Measurements from ENCODE around the gene KRT15.

The KRT15 gene

DNA sequence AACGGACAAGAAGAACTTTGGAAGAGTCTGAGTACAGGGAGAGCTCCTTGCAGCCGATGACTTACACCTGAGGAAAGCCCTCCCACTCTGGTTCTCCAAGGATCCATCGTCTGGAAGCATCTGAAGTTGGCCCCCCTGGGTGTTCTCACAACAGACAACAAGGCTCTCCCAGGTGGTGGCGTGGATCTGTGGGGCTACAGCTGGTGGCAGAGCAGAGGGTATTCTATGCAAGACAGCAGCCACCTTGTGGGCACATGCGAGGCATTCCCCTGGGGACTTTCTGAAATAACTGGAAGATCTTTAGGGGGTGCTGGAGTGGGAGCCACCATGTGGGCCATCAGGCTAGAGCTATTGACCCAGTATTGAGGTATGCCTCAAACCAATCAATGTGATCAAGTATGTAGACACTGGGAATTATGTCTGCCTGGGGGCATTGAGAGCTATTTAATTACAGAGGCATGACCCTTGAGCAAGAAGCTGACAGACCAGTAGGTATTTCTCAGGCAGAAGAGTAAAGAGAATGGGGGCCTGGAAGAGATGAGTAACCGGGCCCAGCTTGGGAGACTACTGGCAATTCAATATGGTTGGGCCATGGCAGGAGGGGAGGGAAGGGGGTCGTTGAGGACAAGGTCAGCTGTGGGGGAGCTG, 16.3 kb upstream of the KRT15 start:
- no peak overlapping the region for H3K4me2 ChIP-seq (ENCODE audit: low read depth, low read length, poor library complexity, severe bottlenecking)
- no peaks in the 10 kb centered on the region for H3K79me2 ChIP-seq (ENCODE audit: insufficient read depth, low read length)
- H4K20me1 ChIP-seq (ENCODE audit: insufficient read depth, low read length, poor library complexity, severe bottlenecking): no peaks in the 10 kb centered on the region
- H3K9me2 ChIP-seq (replicated peaks; ENCODE audit: low read depth, low read length): no peaks in the 10 kb centered on the region
- no peaks in the 10 kb centered on the region for H3K9me3 ChIP-seq (ENCODE audit: insufficient read depth, low read depth, low read length)
- TF ChIP-seq, protein P1, sequence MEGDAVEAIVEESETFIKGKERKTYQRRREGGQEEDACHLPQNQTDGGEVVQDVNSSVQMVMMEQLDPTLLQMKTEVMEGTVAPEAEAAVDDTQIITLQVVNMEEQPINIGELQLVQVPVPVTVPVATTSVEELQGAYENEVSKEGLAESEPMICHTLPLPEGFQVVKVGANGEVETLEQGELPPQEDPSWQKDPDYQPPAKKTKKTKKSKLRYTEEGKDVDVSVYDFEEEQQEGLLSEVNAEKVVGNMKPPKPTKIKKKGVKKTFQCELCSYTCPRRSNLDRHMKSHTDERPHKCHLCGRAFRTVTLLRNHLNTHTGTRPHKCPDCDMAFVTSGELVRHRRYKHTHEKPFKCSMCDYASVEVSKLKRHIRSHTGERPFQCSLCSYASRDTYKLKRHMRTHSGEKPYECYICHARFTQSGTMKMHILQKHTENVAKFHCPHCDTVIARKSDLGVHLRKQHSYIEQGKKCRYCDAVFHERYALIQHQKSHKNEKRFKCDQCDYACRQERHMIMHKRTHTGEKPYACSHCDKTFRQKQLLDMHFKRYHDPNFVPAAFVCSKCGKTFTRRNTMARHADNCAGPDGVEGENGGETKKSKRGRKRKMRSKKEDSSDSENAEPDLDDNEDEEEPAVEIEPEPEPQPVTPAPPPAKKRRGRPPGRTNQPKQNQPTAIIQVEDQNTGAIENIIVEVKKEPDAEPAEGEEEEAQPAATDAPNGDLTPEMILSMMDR (conservative IDR thresholded peaks at IDR 0.05; ENCODE audit: low read length): no peak
- no peak for TF ChIP-seq EZH2phosphoT487 (IDR thresholded peaks at IDR 0.05; ENCODE audit: borderline replicate concordance)
- no peaks in the 10 kb centered on the region for H3F3A ChIP-seq (ENCODE audit: low read depth)
- no peak overlapping the region for H2AFZ ChIP-seq (ENCODE audit: low read length)
- no peak overlapping the region for H3K9ac ChIP-seq (ENCODE audit: low read depth, low read length, poor library complexity, severe bottlenecking)
- H3K27me3 ChIP-seq (ENCODE audit: insufficient read depth, low read length, poor library complexity, severe bottlenecking): no peaks in the 10 kb centered on the region
- H3K36me3 ChIP-seq (ENCODE audit: insufficient read depth, low read length): no peaks in the 10 kb centered on the region
- no peak overlapping the region for H3K4me3 ChIP-seq (ENCODE audit: low read length, poor library complexity, severe bottlenecking)
- no peaks in the 10 kb centered on the region for H3K4me1 ChIP-seq (ENCODE audit: insufficient read depth, low read length, poor library complexity, severe bottlenecking)

DNA sequence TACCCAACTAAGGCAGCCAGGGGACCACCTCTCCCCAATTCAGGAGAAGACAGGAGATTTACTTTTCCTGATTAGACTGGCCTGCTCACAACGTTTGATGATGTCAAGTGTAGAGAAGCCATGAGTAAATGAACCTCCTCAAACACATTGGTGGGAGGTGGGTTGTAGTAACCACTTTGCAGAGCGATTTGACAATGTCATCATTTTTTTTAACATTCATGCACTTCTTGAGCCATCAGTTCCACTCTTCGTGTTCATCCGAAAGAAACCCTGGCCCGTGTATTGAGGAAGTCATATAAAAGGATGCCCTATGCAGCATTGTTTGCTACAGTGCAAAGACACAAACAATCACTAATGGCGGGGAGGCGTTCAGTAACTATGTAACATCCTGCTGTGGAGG, 14.9 kb upstream of the KRT15 start:
- no peaks in the 10 kb centered on the region for H3K9me2 ChIP-seq (replicated peaks; ENCODE audit: low read depth, low read length)
- H2AFZ ChIP-seq (ENCODE audit: low read length): no peak overlapping the region
- TF ChIP-seq, protein P1 (conservative IDR thresholded peaks at IDR 0.05; ENCODE audit: low read length): no peak
- no peaks in the 10 kb centered on the region for H3K27me3 ChIP-seq (ENCODE audit: insufficient read depth, low read length, poor library complexity, severe bottlenecking)
- H3K36me3 ChIP-seq (ENCODE audit: insufficient read depth, low read length): no peaks in the 10 kb centered on the region
- no peaks in the 10 kb centered on the region for H3F3A ChIP-seq (ENCODE audit: low read depth)
- H4K20me1 ChIP-seq (ENCODE audit: insufficient read depth, low read length, poor library complexity, severe bottlenecking): no peaks in the 10 kb centered on the region
- no peaks in the 10 kb centered on the region for H3K9me3 ChIP-seq (ENCODE audit: insufficient read depth, low read depth, low read length)
- no peak overlapping the region for H3K4me3 ChIP-seq (ENCODE audit: low read length, poor library complexity, severe bottlenecking)
- no peak overlapping the region for H3K9ac ChIP-seq (ENCODE audit: low read depth, low read length, poor library complexity, severe bottlenecking)
- no peaks in the 10 kb centered on the region for H3K79me2 ChIP-seq (ENCODE audit: insufficient read depth, low read length)
- H3K4me1 ChIP-seq (ENCODE audit: insufficient read depth, low read length, poor library complexity, severe bottlenecking): no peaks in the 10 kb centered on the region
- no peak overlapping the region for H3K4me2 ChIP-seq (ENCODE audit: low read depth, low read length, poor library complexity, severe bottlenecking)

DNA sequence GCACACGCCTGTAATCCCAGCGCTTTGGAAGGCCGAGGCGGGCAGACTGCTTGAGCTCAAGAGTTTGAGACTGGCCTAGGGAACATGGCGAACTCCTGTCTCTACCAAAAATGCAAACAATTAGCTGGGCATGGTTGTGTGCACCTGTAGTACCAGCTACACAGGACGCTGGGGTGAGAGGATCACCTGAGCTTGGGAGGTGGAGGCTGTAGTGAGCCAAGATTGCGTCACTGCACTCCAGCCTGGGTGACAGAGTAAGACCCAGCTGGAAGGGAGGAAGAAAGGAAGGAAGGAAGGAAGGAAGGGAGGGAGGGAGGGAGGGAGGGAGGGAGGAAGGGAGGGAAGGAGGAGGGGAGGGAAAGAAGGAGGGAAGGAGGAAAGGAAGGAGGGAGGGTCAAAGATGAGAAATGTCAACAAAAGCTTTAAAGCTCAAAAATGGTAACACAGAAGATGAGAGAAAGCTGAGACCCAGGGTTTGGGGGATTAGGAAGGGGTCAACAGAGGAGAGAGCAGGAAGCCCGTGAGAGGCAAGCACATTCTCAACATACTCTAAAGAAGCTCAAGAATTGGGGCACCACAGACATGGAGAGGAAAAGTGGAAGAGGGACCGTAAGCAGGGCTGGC, 14.4 kb upstream of the KRT15 start:
- Histone ChIP-seq H3K27me3 (ENCODE audit: insufficient read depth, low read length, poor library complexity, severe bottlenecking) (no peaks in the 10 kb centered on the region), H3K79me2 (ENCODE audit: insufficient read depth, low read length) (no peaks in the 10 kb centered on the region), H3K4me3 (ENCODE audit: low read length, poor library complexity, severe bottlenecking) (no peak overlapping the region), H3K9ac (ENCODE audit: low read depth, low read length, poor library complexity, severe bottlenecking) (no peak overlapping the region), H3K36me3 (ENCODE audit: insufficient read depth, low read length) (no peaks in the 10 kb centered on the region), H2AFZ (ENCODE audit: low read length) (no peak overlapping the region), H4K20me1 (ENCODE audit: insufficient read depth, low read length, poor library complexity, severe bottlenecking) (no peaks in the 10 kb centered on the region), H3K4me1 (ENCODE audit: insufficient read depth, low read length, poor library complexity, severe bottlenecking) (no peaks in the 10 kb centered on the region), H3F3A (ENCODE audit: low read depth) (no peaks in the 10 kb centered on the region), H3K9me3 (ENCODE audit: insufficient read depth, low read depth, low read length) (no peaks in the 10 kb centered on the region), H3K4me2 (ENCODE audit: low read depth, low read length, poor library complexity, severe bottlenecking) (no peak overlapping the region), H3K9me2 (replicated peaks; ENCODE audit: low read depth, low read length) (no peaks in the 10 kb centered on the region)
- TF ChIP-seq, protein P1 (conservative IDR thresholded peaks at IDR 0.05; ENCODE audit: low read length): no peak
- TF ChIP-seq EZH2phosphoT487 (IDR thresholded peaks at IDR 0.05; ENCODE audit: borderline replicate concordance): no peak

All from Loucy (cell line).